KOPT-K1 (cell line): ENCODE measurements around the gene DNAI7.

ENCODE experiments used
- H3K27ac ChIP-seq: fragments of 200-600 bp; sonication (generic); 2 replicates; pipeline ENCODE4 v1.5.1; 2016; ENCODE audit warnings: antibody characterized with exemption, mild to moderate bottlenecking, low read depth, low read length; ENCODE audit not compliant: poor library complexity, severe bottlenecking
- H3K36me3 ChIP-seq: fragments of 200-600 bp; sonication (generic); 2 replicates; pipeline ENCODE4 v1.5.1; 2017; ENCODE audit warnings: antibody characterized with exemption, mild to moderate bottlenecking, low read length, moderate library complexity; ENCODE audit not compliant: insufficient read depth
- H3K9me3 ChIP-seq: fragments of 200-600 bp; sonication (generic); 2 replicates; pipeline ENCODE4 v1.5.1; 2017; ENCODE audit warnings: antibody characterized with exemption, low read length, mild to moderate bottlenecking; ENCODE audit not compliant: insufficient read depth, poor library complexity, severe bottlenecking

The DNAI7 gene

GRCh38 chr12:25058658-25059058, 136.3 kb downstream of the DNAI7 start:
- H3K36me3 ChIP-seq, result peaks cover 3% of the 10 kb centered on the region; the same call in 1 of the 2 replicates
- no peaks in the 10 kb centered on the region for H3K9me3 ChIP-seq
- no peak overlapping the region for H3K27ac ChIP-seq
